B cell (primary cell): ENCODE data around the gene SPRY1.

Experiments used
- CTCF ChIP-seq: fragments of 200-600 bp; IDR thresholded peaks from one replicate; pipeline ENCODE4 v1.8.0; 2022; ENCODE audit warnings: antibody characterized with exemption, mild to moderate bottlenecking
- EZH2 ChIP-seq: IDR thresholded peaks from 2 replicates; pipeline ENCODE4 v1.6.1; 2012; ENCODE audit warnings: borderline replicate concordance, low read depth, mild to moderate bottlenecking, moderate library complexity, low read length; ENCODE audit not compliant: insufficient read depth, poor library complexity, severe bottlenecking

GRCh38 chr4:123408471-123409084 lies 12.0 kb downstream of the SPRY1 start:
- TF ChIP-seq EZH2 (no peak), CTCF (no peak)
